H1 (cell line): ENCODE data around the gene CCDC106. TPM values are rescaled to one million over a fixed set of nuclear protein-coding genes. Genes with fewer than 3 reads are reported as not detected.

ENCODE experiments used
- CTCF ChIA-PET: fragments of 300-600 bp; sonication (Branson Sonifier 250); formaldehyde crosslinking; loops from one replicate; lab custom pipeline; 2021; ENCODE audit not compliant: partially characterized antibody; lab: Charles Lee
- POLR2A ChIA-PET: fragments of 300-600 bp; sonication (Branson Sonifier 250); formaldehyde crosslinking; loops from one replicate; lab custom pipeline; 2021; ENCODE audit warnings: inconsistent platforms; ENCODE audit not compliant: partially characterized antibody; lab: Charles Lee
- DNase-seq, 2 experiments: peaks; one replicate each; pipeline versions ENCODE4 v3.0.0 to v3.0.0-alpha.2; 2010 to 2022; ENCODE audit warnings: low spot score in 2 of 2, low read depth in 1 of 2, mixed read lengths in 1 of 2
- FAIRE-seq: peaks from 2 replicates; lab custom pipeline; 2011; peaks lifted over from hg19 to GRCh38; lab: Jason Lieb, UNC
- H2AFZ ChIP-seq: 2 replicates; pipeline ENCODE4 v1.8.1; 2012; ENCODE audit warnings: low read length, inconsistent platforms
- H2AK5ac ChIP-seq: 2 replicates; pipeline ENCODE4 v1.6.1; 2013; ENCODE audit warnings: low read depth, low read length
- H2BK120ac ChIP-seq: replicated peaks from 2 replicates; pipeline ENCODE3; 2013; ENCODE audit warnings: low read depth, low read length, inconsistent platforms
- H2BK12ac ChIP-seq: 2 replicates; pipeline ENCODE4 v1.6.1; 2013; ENCODE audit warnings: low read depth, low read length
- H2BK15ac ChIP-seq: 2 replicates; pipeline ENCODE4 v1.6.1; 2013; ENCODE audit warnings: low read length
- H2BK20ac ChIP-seq: 2 replicates; pipeline ENCODE4 v1.6.1; 2013; ENCODE audit warnings: low read length
- H2BK5ac ChIP-seq: 2 replicates; pipeline ENCODE4 v1.6.1; 2013; ENCODE audit warnings: low read depth, low read length
- H3K14ac ChIP-seq: 2 replicates; pipeline ENCODE4 v1.6.1; 2013; ENCODE audit warnings: inconsistent platforms; ENCODE audit not compliant: insufficient read length
- H3K18ac ChIP-seq: 2 replicates; pipeline ENCODE4 v1.6.1; 2013; ENCODE audit warnings: low read length; ENCODE audit errors: extremely low read depth
- H3K23ac ChIP-seq: 2 replicates; pipeline ENCODE4 v1.6.1; 2013; ENCODE audit warnings: inconsistent platforms; ENCODE audit not compliant: insufficient read length
- H3K23me2 ChIP-seq: 2 replicates; pipeline ENCODE4 v1.6.1; 2013; ENCODE audit warnings: low read depth, low read length
- H3K27ac ChIP-seq: 2 replicates; pipeline ENCODE4 v1.6.1; 2011; ENCODE audit warnings: low read depth, low read length, inconsistent platforms
- H3K27me3 ChIP-seq, 4 experiments: replicated peaks in 1 of 4; 1 replicate in 1 of 4; 2 replicates in 3 of 4; pipeline versions ENCODE4 v1.6.1 to v1.8.1; 2011 to 2013; ENCODE audit warnings: low read length in 3 of 4, mild to moderate bottlenecking in 3 of 4, inconsistent platforms in 2 of 4, mixed read lengths in 2 of 4, moderate library complexity in 1 of 4; ENCODE audit not compliant: control insufficient read depth in 3 of 4, insufficient read depth in 3 of 4; ENCODE audit errors: extremely low read depth in 1 of 4
- H3K36me3 ChIP-seq, 4 experiments: 2 replicates each; pipeline versions ENCODE4 v1.6.1 to v1.8.1; 2011 to 2013; ENCODE audit warnings: mild to moderate bottlenecking in 4 of 4, low read length in 3 of 4, moderate library complexity in 2 of 4, control low read depth in 1 of 4, inconsistent platforms in 1 of 4; ENCODE audit not compliant: insufficient read depth in 4 of 4, control insufficient read depth in 2 of 4
- H3K4ac ChIP-seq: replicated peaks from 2 replicates; pipeline ENCODE3; 2013; ENCODE audit warnings: low read length, low read depth, mixed read lengths, inconsistent platforms; ENCODE audit not compliant: insufficient read length
- H3K4me1 ChIP-seq, 4 experiments: replicated peaks in 1 of 4; 1 replicate in 1 of 4; 2 replicates in 3 of 4; pipeline versions ENCODE4 v1.6.1 to v1.8.1; 2011 to 2013; ENCODE audit warnings: low read length in 3 of 4, inconsistent platforms in 2 of 4, mixed read lengths in 1 of 4; ENCODE audit not compliant: insufficient read depth in 4 of 4, control insufficient read depth in 3 of 4
- H3K4me2 ChIP-seq, 2 experiments: 2 replicates each; pipeline versions ENCODE4 v1.6.1 to v1.8.1; 2011 to 2013; ENCODE audit warnings: low read depth in 2 of 2, low read length in 2 of 2, control low read depth in 1 of 2, inconsistent platforms in 1 of 2, mild to moderate bottlenecking in 1 of 2; ENCODE audit not compliant: insufficient read depth in 1 of 2
- H3K4me3 ChIP-seq, 4 experiments: fragments of 200-600, 300-600 bp in 1 of 4; sonication (generic), shearing (Covaris generic), sonication (Bioruptor Twin) in 1 of 4; 2 replicates each; pipeline versions ENCODE4 v1.5.1 to v1.8.1; 2011 to 2016; ENCODE audit warnings: low read length in 4 of 4, low read depth in 3 of 4, control low read depth in 2 of 4, inconsistent platforms in 2 of 4, mild to moderate bottlenecking in 2 of 4, mixed read lengths in 1 of 4, moderate library complexity in 1 of 4; ENCODE audit not compliant: insufficient read depth in 2 of 4; ENCODE audit errors: extremely low read depth in 1 of 4
- H3K56ac ChIP-seq: replicated peaks from 2 replicates; pipeline ENCODE3; 2013; ENCODE audit warnings: low read depth, mild to moderate bottlenecking, mixed read lengths, low read length, inconsistent platforms; ENCODE audit not compliant: insufficient read length
- H3K79me1 ChIP-seq: 2 replicates; pipeline ENCODE4 v1.6.1; 2013; ENCODE audit warnings: low read depth, low read length, control low read depth
- H3K79me2 ChIP-seq, 2 experiments: 2 replicates each; pipeline versions ENCODE4 v1.6.1 to v1.8.1; 2012 to 2013; ENCODE audit warnings: low read length in 2 of 2, mild to moderate bottlenecking in 2 of 2, inconsistent platforms in 1 of 2; ENCODE audit not compliant: insufficient read depth in 2 of 2, control insufficient read depth in 1 of 2
- H3K9ac ChIP-seq, 4 experiments: replicated peaks in 1 of 4; 1 replicate in 1 of 4; 2 replicates in 3 of 4; pipeline versions ENCODE4 v1.6.1 to v1.8.1; 2011 to 2013; ENCODE audit warnings: low read depth in 3 of 4, low read length in 3 of 4, control low read depth in 2 of 4, mild to moderate bottlenecking in 2 of 4, moderate library complexity in 2 of 4, inconsistent platforms in 1 of 4; ENCODE audit errors: extremely low read depth in 1 of 4
- H3K9me3 ChIP-seq, 2 experiments: 2 replicates each; pipeline versions ENCODE4 v1.6.1 to v1.8.1; 2012 to 2013; ENCODE audit warnings: mild to moderate bottlenecking in 2 of 2, moderate library complexity in 2 of 2, control low read depth in 1 of 2, inconsistent platforms in 1 of 2, low read depth in 1 of 2, low read length in 1 of 2, mixed read lengths in 1 of 2; ENCODE audit not compliant: insufficient read depth in 2 of 2
- H4K20me1 ChIP-seq, 2 experiments: replicated peaks in 1 of 2; 2 replicates each; pipeline versions ENCODE3 to v1.8.1; 2011 to 2013; ENCODE audit warnings: inconsistent platforms in 2 of 2, low read length in 2 of 2, mild to moderate bottlenecking in 1 of 2; ENCODE audit not compliant: insufficient read depth in 2 of 2, control insufficient read depth in 1 of 2
- H4K5ac ChIP-seq: 2 replicates; pipeline ENCODE4 v1.6.1; 2013; ENCODE audit warnings: low read length, low read depth, mixed read lengths, inconsistent platforms; ENCODE audit not compliant: insufficient read length
- H4K8ac ChIP-seq: 2 replicates; pipeline ENCODE4 v1.8.0; 2013; ENCODE audit warnings: mild to moderate bottlenecking, moderate library complexity, low read length, inconsistent platforms; ENCODE audit not compliant: insufficient read depth; ENCODE audit errors: extremely low read depth
- H4K91ac ChIP-seq: replicated peaks from 2 replicates; pipeline ENCODE3; 2013; ENCODE audit warnings: low read length, mixed read lengths, inconsistent platforms; ENCODE audit not compliant: insufficient read length
- ASH2L ChIP-seq: fragments of 200-600, 300-600 bp; sonication (generic); IDR thresholded peaks from one replicate; pipeline ENCODE4 v1.7.1; 2017; ENCODE audit warnings: low read length
- BACH1 ChIP-seq: IDR thresholded peaks from 2 replicates; pipeline ENCODE4 v1.6.1; 2012; ENCODE audit warnings: low read length, improper control_type of control experiment
- KDM1A ChIP-seq: fragments of 200-600, 300-600 bp; sonication (generic); IDR thresholded peaks from 2 replicates; pipeline ENCODE4 v1.7.1; 2016; ENCODE audit warnings: mild to moderate bottlenecking, low read length, borderline replicate concordance
- POU5F1 ChIP-seq: IDR thresholded peaks from 2 replicates; pipeline ENCODE4 v1.6.1; 2011; ENCODE audit warnings: low read depth, mild to moderate bottlenecking, low read length, moderate library complexity
- RBBP5 ChIP-seq: IDR thresholded peaks from 2 replicates; pipeline ENCODE4 v1.7.1; 2012; ENCODE audit warnings: low read depth, mild to moderate bottlenecking, inconsistent platforms, low read length, moderate library complexity, borderline replicate concordance
- TAF7 ChIP-seq: optimal IDR thresholded peaks from 2 replicates; pipeline ENCODE3; 2011; ENCODE audit warnings: low read depth, mild to moderate bottlenecking, inconsistent platforms, low read length, moderate library complexity, borderline replicate concordance
- TCF12 ChIP-seq: IDR thresholded peaks from 2 replicates; pipeline ENCODE4 v1.6.1; 2011; ENCODE audit warnings: low read depth, mild to moderate bottlenecking, low read length
- WGBS, 2 experiments: shearing (Covaris generic) in 1 of 2; methylation state at CpG; one replicate each; pipeline versions ENCODE4 v1.1.6 to v1.1.7; 2013 to 2015; ENCODE audit warnings: low lambda C conversion rate in 2 of 2, mixed read lengths in 2 of 2, inconsistent platforms in 1 of 2, low coverage in 1 of 2, missing lambda C conversion rate in 1 of 2; ENCODE audit not compliant: insufficient replicate concordance in 2 of 2, insufficient coverage in 1 of 2, insufficient read length in 1 of 2; ENCODE audit errors: extremely low coverage in 1 of 2, missing lambda C conversion rate in 1 of 2; 5-methylcytosine and 5-hydroxymethylcytosine counted together
- polyA plus RNA-seq, 7 experiments: library from polyadenylated mRNA; depleted of rRNA in 3 of 7; stranded (reverse) in 5 of 7; unstranded in 2 of 7; fragments of >200 nt in 5 of 7; fragments of 200-250 nt in 2 of 7; gene quantifications; 1 replicate in 5 of 7; 2 replicates in 1 of 7; 4 replicates in 1 of 7; pipeline versions ENCODE4 v1.2.1 to v1.2.3, GENCODE V29; 2011 to 2013; ENCODE audit warnings: missing spikeins in 2 of 7, mixed read lengths in 2 of 7
- total RNA-seq: library from RNA; stranded (reverse); fragmentation: NEBNext Ultra II Directional; extraction: Animal tissue kit (Norgen Biotek cat#: 25700); gene quantifications from 2 replicates; pipeline ENCODE4 v1.2.1, GENCODE V29; 2021

Gene CCDC106
- total and polyA plus RNA-seq, 2 of the 8 experiments (the other 6 are each of a cell fraction or from before 2014, with no cell fraction given) = 12.0 to 20.1 TPM

- FAIRE-seq = no peak
- H2BK15ac ChIP-seq = no peak overlapping the region
- peak overlapping the region; percentile 48 for H3K27ac ChIP-seq
These were observed 3.7 kb upstream of the CCDC106 start for GRCh38 chr19:55644191-55644833.

More at GRCh38 chr19:55644191-55644833, 3.7 kb upstream of the CCDC106 start:
- Histone ChIP-seq H4K91ac (no peak overlapping the region), H4K5ac (no peak overlapping the region), H3K79me1 (peaks cover 11% of the 10 kb centered on the region), H2BK120ac (no peak overlapping the region), H3K4ac (peak overlapping the region; percentile 91), H3K18ac (peak overlapping the region; percentile 48; the same call in 1 of the 2 replicates), H2BK20ac (no peak overlapping the region), H3K27me3 (no peaks in the 10 kb centered on the region), H4K20me1 (peaks cover 0 to 5% of the 10 kb centered on the region in 2 experiments), H3K9me3 (no peaks in the 10 kb centered on the region; a peak in 1 of 4 replicates), H2BK5ac (0 out of 2 replicates have a peak overlapping the region, but pooled peaks have one; percentile 35), H3K4me1 (peaks cover 0 to 22% (median 12%) of the 10 kb centered on the region in 4 experiments; a peak in 6 of 7 replicates), H3K4me3 (peak overlapping the region; percentile 74 to 98 (median 88)), H3K9ac (peak overlapping the region; percentile 52 to 88 (median 75)), H3K79me2 (peaks cover 4 to 21% of the 10 kb centered on the region in 2 experiments; a peak in 3 of 4 replicates), H3K36me3 (peaks cover 7 to 13% (median 10%) of the 10 kb centered on the region in 4 experiments), H2AK5ac (no peak overlapping the region), H3K14ac (no peak overlapping the region), H3K4me2 (peak overlapping the region; percentile 90 to 99), H2BK12ac (no peak overlapping the region), H3K56ac (peak overlapping the region; percentile 90), H2AFZ (no peak overlapping the region), H3K23ac (no peak overlapping the region), H3K23me2 (peaks cover 36% of the 10 kb centered on the region), H4K8ac (peak overlapping the region; percentile 59)
- TF ChIP-seq TAF7 = no peak
- TF ChIP-seq TCF12 = no peak
- TF ChIP-seq KDM1A = no peak
- TF ChIP-seq POU5F1 = no peak
- no peak for TF ChIP-seq RBBP5
- TF ChIP-seq ASH2L = no peak
- TF ChIP-seq BACH1 = no peak
- CTCF ChIA-PET = interaction anchor here (4.0 to 6.9 kb wide), 3 partner anchors 7 to 13 kb away, joined by 18 to 56 read pairs (median 30); no protein-coding TSS in a partner anchor
- WGBS, 2 experiments = 58% methylated on average over 11 of the region's 12 CpGs; no CpG with 5 or more reads in 1 of the 2 experiments
- POLR2A ChIA-PET = interaction anchor here (0.6 to 9.2 kb wide), 5 partner anchors 9 to 1195 kb away, joined by 3 to 96 read pairs (median 3); partner anchors contain the start of gene LENG8
- DNase-seq = no peak
